ENCODE results near the gene SIAH3. TPM values are rescaled to one million over a fixed set of nuclear protein-coding genes. Genes with fewer than 3 reads are reported as not detected.

SIAH3 gene
- total RNA-seq, 1 donor from 2014 or later = 0.02 TPM

DNA sequence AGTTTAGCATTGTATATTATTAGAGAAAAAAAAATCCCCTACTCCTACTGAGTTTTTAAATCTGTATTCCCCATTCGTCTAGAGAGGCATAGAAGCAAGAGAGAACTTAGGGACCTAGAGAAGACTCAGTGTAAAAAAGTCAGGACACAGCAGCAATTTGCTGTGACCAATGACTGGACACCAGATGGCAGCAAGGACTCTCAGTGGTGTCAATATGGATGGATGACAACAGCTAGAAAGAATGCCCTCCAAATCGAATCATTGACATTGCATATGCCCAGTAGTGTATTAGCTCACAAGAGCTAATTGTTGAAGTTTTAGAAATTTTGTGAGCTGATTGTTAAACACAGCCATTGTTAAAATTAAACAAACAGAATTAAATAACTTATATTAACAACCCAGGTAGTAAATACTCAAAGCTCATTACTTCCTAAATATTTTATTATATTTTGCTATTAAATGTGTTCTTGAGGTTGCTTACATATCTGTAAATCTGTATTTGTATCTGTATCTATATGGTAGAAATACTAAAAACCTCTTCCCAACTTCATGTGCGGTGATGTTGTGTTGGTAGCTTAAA lies 43.9 kb downstream of the SIAH3 start:
- no peak overlapping the region for H3K27ac Mint-ChIP-seq (ENCODE audit: unreplicated experiment)
- TF ChIP-seq, protein P1, sequence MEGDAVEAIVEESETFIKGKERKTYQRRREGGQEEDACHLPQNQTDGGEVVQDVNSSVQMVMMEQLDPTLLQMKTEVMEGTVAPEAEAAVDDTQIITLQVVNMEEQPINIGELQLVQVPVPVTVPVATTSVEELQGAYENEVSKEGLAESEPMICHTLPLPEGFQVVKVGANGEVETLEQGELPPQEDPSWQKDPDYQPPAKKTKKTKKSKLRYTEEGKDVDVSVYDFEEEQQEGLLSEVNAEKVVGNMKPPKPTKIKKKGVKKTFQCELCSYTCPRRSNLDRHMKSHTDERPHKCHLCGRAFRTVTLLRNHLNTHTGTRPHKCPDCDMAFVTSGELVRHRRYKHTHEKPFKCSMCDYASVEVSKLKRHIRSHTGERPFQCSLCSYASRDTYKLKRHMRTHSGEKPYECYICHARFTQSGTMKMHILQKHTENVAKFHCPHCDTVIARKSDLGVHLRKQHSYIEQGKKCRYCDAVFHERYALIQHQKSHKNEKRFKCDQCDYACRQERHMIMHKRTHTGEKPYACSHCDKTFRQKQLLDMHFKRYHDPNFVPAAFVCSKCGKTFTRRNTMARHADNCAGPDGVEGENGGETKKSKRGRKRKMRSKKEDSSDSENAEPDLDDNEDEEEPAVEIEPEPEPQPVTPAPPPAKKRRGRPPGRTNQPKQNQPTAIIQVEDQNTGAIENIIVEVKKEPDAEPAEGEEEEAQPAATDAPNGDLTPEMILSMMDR (IDR thresholded peaks at IDR 0.05) = peak; percentile 87
- H3K27me3 Mint-ChIP-seq (ENCODE audit: low read depth) = no peaks in the 10 kb centered on the region
- DNase-seq (ENCODE audit: low spot score) = no peak
- no peaks in the 10 kb centered on the region for H3K36me3 Mint-ChIP-seq (ENCODE audit: low read depth)
- H3K4me1 Mint-ChIP-seq (ENCODE audit: low read depth) = peaks cover 8% of the 10 kb centered on the region
- H3K9me3 Mint-ChIP-seq (ENCODE audit: low read depth) = peaks cover 4% of the 10 kb centered on the region
- H3K4me3 Mint-ChIP-seq (ENCODE audit: unreplicated experiment) = no peak overlapping the region

DNA sequence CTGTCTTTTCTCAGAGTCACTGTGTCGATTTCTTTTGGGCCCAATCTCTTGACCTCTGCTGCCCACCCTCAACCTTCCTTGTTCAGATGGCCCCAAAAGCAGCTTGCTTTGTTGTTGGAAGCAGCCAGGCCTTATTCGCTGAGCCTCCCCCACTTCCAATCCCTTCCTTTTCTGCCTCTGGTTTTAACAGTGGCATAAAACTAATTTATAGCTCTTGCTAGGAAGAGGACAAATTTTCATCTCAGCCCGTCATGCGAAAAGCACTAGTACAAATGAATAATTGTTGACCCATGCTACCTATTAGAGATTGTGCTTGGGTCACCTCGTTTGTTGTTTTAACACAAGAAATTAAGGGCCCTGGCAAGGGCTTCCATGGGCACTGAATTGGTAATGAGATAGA lies 51.1 kb downstream of the SIAH3 start:
- Mint-ChIP-seq H3K9me3 (ENCODE audit: low read depth) (peaks cover 4% of the 10 kb centered on the region), H3K36me3 (ENCODE audit: low read depth) (no peaks in the 10 kb centered on the region), H3K4me3 (ENCODE audit: unreplicated experiment) (no peak overlapping the region), H3K27me3 (ENCODE audit: low read depth) (no peaks in the 10 kb centered on the region), H3K27ac (ENCODE audit: unreplicated experiment) (no peak overlapping the region), H3K4me1 (ENCODE audit: low read depth) (peaks cover 11% of the 10 kb centered on the region)
- TF ChIP-seq, protein P1 (IDR thresholded peaks at IDR 0.05) = no peak
- no peak for DNase-seq (ENCODE audit: low spot score)

DNA sequence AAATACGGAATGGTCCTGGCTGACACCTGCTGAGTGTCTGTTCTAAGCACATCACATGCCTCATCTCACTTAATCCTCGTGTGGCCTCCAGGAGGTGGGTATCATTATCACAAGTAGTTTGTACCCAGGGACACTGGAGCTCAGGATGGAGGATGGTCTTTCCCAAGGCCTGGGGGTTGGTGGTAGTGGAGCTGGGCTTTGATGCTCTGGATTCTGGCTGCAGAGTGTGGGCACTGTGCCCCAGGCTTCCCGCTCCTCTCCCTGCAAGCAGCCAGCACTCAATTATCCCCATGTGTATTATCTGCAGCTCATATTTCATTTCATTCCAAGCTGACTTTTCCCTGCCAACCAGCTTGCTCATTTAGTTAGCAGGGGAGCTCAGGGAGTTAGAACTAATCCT lies 52.1 kb downstream of the SIAH3 start:
- Mint-ChIP-seq H3K27ac (ENCODE audit: unreplicated experiment) (no peak overlapping the region), H3K4me1 (ENCODE audit: low read depth) (peaks cover 11% of the 10 kb centered on the region), H3K27me3 (ENCODE audit: low read depth) (no peaks in the 10 kb centered on the region), H3K36me3 (ENCODE audit: low read depth) (no peaks in the 10 kb centered on the region), H3K9me3 (ENCODE audit: low read depth) (no peaks in the 10 kb centered on the region), H3K4me3 (ENCODE audit: unreplicated experiment) (no peak overlapping the region)
- DNase-seq (ENCODE audit: low spot score) = no peak
- TF ChIP-seq, protein P1 (IDR thresholded peaks at IDR 0.05) = no peak

DNA sequence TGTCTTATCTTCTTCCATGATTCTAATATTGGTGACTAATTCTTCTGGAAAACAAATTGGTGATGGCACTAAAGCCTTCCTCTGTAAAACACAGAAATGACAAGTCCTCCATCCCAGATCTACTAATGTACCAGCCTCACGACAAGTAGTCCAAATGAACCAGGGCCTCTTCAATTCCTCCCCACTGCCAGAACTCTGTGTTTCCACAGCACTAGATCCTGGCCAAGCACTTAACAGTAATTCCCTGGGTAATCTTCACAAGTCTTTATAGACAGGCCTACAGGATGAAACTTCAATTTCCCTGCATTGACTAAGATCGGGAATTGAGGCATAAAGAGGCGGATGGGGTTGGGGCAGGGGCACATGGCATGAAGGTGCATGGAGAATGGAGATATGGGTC lies 52.7 kb downstream of the SIAH3 start:
- Mint-ChIP-seq H3K27ac (ENCODE audit: unreplicated experiment) (no peak overlapping the region), H3K4me1 (ENCODE audit: low read depth) (peaks cover 11% of the 10 kb centered on the region), H3K4me3 (ENCODE audit: unreplicated experiment) (no peak overlapping the region), H3K27me3 (ENCODE audit: low read depth) (no peaks in the 10 kb centered on the region), H3K36me3 (ENCODE audit: low read depth) (no peaks in the 10 kb centered on the region), H3K9me3 (ENCODE audit: low read depth) (no peaks in the 10 kb centered on the region)
- TF ChIP-seq, protein P1 (IDR thresholded peaks at IDR 0.05) = no peak
- no peak for DNase-seq (ENCODE audit: low spot score)

DNA sequence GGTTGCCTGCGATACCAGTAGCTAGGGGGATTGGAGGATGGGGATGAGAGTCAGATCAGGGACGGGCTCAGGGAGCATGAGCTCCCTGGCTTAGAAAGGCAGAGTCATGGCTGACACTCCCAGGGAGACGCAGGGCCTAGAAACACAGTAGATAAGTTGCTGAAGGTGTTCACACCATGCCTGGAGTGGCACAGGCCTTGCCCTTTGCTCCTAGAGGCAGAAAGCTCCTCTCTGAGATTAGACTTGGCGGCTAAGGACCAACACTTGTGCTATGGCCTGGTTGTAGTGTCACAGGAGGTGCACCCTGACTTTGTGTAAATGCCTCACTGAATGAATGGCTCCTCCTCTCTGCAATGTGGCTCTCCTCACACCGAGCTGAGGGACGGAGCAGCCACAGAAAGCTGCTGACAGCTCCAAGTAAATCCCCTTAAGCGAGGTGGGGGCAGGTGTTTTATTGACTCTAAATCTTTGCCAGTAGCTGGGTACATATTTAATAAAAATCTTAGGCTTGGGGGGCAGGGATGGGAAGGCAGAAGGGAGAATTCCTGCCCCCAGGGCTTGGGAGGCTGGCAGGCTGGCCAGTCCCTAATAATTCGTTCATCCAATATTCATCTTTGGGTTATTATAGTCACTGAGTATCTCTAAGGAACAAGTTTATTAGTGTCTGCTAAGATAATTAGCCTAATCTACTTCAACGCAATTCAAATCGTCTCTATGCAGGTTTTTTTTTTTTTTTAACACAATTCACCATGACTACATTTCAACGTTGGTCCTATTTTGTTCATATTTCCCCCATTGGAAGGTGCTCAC lies 54.9 kb downstream of the SIAH3 start:
- peaks cover 3% of the 10 kb centered on the region for H3K9me3 Mint-ChIP-seq (ENCODE audit: low read depth)
- H3K27me3 Mint-ChIP-seq (ENCODE audit: low read depth) = no peaks in the 10 kb centered on the region
- TF ChIP-seq, protein P1 (IDR thresholded peaks at IDR 0.05) = no peak
- no peak overlapping the region for H3K4me3 Mint-ChIP-seq (ENCODE audit: unreplicated experiment)
- DNase-seq (ENCODE audit: low spot score) = no peak
- H3K27ac Mint-ChIP-seq (ENCODE audit: unreplicated experiment) = no peak overlapping the region
- no peaks in the 10 kb centered on the region for H3K36me3 Mint-ChIP-seq (ENCODE audit: low read depth)
- peaks cover 11% of the 10 kb centered on the region for H3K4me1 Mint-ChIP-seq (ENCODE audit: low read depth)
